GM18508 (cell line): ENCODE measurements around the gene TFF3.

Experiments
- ATAC-seq: cut with Tn5 transposase; IDR thresholded peaks from one replicate; pipeline ENCODE4 v1.9.1; 2021; ENCODE audit warnings: moderate number of reproducible peaks; ENCODE audit not compliant: insufficient read depth, unreplicated experiment

Gene TFF3, protein sequence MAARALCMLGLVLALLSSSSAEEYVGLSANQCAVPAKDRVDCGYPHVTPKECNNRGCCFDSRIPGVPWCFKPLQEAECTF

DNA sequence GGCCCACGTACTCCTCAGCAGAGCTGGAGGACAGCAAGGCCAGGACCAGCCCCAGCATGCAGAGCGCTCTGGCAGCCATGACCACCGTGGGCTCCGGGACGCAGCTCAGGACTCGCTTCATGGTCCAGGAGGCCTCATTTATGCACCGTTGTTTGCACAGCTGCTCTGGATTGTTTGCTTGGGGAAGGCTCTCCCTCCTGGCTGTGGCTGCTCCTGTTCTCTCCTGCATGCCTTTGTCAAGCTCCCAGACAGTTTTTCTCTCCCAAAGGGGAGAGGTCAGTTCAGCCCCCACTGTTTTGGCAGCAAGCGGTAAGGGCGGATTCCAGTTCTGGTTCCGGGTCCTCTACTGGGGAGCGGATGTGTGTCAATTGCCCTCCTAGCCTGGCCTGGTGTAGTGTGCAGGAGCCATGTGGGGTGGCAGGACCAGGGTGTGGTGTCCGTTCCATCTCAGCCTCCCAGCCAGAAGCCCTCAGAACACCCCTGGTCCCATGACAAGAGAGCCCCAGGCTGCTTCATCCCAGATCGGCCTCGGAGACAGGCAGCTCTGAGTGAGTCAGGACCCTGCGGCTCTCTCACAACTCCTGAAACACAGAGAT lies at the start of gene TFF3:
TSS of gene TFF3 (minus strand) at position 114 of the 596 bp plus-strand sequence. CDS start at position 79, 35 bp downstream.
- no peak for ATAC-seq

DNA sequence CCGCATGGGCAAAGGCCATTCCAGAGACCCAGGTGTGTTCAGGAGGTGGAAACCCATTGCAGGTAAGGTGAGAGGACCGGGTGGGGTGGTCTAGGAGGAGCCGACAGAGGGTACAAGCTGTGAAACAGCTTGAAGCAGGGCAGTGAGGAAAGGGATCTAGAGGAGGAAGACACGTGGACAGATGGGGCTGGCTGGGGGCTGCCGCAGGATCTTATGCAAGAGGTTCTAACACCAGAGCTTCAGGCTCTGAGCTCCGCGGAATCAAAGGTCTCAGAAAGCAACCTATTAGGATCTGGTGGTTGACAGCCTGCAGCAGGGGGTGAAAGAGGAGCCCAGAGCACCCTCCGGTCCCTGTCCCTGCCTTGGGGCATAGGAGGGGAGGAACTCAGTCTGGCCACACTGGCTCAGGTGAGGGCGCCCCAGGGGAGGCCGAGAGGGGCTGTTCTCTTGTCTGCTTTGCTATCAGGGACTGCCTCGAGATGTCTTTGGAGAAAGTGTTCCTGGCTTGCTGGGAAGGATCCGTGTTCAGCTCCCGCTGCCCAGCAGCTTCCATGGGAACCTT lies 49.2 kb upstream of the TFF3 start:
- no peak for ATAC-seq

DNA sequence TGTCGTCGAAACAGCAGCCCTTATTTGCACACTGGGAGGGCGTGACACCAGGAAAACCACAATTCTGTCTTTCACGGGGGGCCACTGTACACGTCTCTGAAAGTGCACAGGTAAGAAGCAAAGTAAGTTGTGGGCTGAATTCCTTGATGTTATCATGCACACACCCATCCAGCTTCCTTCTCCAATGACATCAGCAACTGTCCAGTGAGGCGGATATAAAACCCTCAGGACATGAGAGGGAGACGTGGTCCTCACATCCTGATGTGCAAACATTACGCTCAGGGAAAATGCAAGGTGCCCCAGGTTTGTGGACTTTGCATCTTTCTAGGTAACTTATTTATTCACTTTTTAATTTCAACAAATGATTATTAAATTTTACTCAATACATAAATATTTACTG lies 48.1 kb upstream of the TFF3 start:
- no peak for ATAC-seq

DNA sequence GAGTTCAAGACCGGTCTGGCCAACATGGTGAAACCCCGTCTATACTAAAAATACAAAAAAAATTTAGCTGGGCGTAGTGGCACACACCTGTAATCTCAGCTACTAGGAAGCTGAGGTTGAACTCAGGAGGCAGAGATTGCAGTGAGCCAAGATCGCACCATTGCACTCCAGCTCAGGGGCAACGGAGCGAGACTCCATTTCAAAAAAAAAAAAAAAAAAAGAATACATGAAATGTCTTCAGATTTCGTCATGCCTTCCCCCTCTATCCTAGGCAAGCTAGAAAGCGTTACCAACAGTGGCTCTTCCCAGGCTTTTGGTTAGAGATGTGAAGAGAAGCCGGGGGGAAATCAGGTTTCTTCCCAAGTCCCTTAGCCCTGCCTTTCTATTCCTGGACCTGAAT lies 47.5 kb upstream of the TFF3 start:
- no peak for ATAC-seq

DNA sequence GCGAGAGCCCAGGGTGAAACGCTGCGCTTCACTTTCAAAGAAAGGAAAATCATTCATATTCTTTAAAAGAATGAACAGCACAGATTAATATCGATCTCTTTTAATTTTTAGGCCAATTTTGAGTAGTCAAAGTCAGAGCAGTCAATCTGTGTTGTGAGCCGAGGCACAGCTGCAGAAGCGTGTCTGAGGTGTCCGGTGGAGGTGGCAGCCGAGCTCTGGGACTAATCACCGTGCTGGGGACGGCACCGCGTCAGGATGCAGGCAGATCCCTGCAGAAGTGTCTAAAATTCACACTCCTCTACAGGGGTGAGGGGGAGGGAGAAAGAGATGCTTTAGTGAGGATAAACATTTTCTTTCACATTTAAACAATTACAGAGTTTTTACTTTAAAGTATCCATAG lies 47.0 kb upstream of the TFF3 start:
- no peak for ATAC-seq

DNA sequence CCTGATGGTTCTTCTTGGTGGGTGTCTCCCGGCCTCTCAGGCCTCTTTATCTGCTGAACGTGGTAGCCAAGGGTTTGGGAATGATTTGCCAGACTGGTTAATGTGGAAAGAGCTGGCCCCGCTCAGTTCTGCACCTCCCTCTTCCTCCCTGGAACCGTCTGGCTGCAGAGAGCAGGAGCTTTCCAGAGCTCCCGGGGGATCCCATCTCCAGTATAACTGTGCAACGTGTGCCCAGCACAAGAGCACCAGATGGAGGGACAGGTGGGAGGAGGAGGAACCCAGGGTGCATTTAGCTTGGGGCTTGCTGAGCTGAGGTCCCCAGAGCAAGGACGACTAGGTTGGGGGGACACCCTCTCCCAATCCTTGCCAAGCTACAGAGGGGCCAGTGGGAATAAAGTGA lies 46.1 kb upstream of the TFF3 start:
- no peak for ATAC-seq

DNA sequence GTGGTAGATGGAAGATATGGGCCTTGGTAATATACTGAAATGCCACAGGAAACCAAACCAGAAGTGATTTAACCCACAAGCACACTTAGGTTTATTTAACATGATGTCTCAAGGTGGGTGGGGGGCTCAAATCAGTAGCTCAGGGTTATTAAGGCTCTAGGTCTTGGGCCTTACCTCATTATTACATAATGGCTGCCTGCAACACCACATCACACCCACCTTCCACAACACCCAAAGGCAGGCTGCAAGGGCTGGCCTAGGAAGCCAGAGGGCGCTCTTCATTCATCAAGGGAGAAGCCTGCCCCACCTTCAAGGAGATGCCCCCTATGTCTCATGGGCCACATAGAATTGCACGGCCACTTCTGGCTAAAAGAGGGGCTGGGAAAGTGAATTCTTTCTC lies 45.1 kb upstream of the TFF3 start:
- no peak for ATAC-seq

DNA sequence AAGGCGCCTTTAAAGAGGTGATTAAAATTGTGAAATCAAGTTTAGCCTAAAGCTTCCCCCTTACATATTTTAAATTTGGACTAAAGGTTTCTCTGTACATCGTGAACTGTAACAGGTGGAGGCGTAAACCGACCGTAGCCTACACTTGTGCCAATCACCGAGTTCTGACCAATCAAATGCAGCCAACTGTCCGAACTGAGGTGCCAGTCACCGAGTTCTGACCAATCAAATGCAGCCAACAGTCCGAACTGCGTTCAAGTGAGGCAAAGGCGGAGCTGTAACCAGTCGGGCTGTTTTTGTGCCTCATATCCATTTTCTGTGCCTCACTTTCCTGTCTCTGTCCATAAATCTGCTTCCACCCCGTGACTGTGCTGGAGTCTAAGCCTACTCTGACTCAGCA lies 43.7 kb upstream of the TFF3 start:
- ATAC-seq, result no peak

DNA sequence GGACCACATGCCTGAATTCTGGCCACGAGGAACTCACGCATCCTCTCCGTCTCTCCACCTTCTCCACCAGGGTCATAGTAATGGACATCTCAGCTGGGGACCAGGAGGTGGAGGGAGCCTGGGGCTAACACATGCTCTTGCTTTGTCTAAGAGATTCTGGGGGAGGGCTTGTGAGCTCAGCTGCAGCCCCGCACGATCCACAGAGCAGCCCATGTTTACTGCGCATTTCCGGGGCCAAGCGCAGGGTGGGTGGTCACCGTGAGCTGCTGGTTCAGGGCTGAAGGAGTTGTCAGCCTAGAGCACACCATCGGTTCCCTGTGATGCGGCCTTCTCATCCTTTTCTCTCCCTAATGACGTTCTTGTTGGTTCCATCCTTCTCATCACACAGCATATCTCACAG lies 43.1 kb upstream of the TFF3 start:
- no peak for ATAC-seq

DNA sequence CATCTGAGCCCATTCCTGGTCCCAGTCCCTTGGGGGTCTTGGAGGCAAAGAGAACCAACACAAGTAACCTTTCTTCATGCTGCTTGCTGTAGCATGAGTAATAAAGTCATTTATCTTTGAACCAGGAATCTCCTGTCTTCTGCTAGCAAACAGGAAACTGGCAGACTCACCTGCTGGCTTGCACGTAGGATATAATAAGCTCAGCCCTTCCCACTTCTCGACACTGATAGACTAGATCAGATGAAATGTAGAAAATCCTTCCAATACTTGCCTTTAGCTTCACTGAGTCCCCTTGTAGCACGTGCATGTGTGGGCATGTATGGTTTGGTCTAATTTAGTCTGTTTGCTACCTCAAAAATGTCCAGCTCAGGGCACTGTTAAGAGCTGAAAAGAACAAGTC lies 42.1 kb upstream of the TFF3 start:
- ATAC-seq, result no peak

DNA sequence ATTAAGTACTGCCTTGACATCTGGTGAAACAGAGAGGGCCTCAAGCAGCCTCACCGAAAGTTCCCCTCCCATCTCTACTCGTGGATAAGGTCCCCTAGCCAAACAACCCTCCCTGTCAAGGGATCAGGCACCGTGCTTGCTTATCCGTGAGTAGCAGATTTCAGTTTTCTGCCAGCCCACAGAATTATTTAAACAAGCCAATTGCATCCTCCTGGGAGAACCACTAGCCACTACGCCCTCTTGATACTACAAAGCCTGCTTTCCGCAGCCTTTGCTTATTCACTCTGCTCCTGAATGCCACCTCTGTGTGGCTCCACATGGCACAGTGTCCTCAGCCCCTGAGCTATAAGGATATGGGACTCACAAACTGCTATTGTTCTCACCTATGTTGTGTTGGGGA lies 41.4 kb upstream of the TFF3 start:
- no peak for ATAC-seq

DNA sequence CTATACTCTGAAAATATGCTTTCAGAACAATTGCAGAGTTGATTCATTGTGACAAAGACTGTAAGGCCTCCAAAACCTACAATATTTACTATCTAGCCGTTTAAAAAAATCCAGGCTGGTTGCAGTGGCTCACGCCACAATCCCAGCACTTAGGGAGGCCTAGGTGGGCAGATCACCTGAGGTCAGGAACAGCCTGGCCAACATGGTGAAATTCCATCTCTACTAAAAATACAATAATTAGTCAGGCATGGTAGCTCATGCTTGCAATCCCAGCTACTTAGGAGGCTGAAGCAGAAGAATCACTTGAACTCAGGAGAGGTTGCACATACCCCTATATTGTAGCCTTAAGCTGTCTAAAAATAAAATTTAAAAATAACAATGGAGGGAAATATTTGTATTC lies 40.8 kb upstream of the TFF3 start:
- ATAC-seq, result no peak

DNA sequence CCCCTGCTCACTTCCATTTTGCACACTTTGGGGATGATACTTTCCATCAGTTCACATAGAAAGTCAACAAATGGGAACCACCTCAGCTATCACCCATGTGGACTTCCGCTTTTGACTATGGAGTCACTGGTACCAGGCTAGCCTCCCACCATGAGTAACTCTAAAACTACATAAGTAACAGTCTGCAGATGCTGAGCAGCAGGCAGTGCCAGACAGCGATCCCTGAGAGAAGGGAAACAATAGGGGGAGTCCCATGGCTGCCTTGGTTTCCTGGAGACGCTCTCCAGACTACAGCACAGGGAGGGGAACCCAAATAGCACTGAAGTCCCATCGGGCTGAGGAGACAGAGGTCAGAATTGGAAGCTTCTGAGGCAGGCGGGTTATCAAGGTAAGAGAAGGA lies 38.4 kb upstream of the TFF3 start:
- ATAC-seq, result no peak

DNA sequence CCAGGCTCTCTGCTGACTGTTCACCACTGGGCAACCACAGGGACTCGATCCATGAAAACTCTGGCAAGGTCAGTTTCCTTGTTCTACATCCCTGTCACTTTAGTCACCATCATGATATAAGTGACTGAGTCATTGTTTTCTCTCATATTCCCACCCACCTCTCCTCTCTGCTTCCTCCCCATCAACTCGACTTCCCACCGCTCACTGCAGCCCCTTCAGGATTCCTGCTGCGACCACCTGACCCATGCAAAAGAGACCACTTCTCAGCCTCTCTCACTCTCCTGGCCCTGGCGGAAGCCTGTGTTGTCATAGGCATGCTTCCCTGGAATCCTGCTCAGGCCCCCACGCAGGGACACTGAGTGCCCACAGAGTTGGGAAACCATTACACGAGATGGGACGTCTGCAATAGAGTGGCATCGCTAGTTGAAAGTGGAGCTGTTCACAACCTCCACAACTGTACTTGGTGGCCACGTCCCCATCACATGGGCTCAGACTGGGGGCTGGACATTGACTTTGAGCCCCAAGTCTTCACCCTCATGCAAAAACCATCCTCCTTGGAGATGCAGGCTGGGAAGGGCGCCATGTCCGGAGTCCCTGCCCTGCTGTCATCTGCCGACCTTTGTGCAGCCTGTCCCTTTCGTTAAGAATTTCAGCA lies 37.4 kb upstream of the TFF3 start:
- ATAC-seq, result no peak

DNA sequence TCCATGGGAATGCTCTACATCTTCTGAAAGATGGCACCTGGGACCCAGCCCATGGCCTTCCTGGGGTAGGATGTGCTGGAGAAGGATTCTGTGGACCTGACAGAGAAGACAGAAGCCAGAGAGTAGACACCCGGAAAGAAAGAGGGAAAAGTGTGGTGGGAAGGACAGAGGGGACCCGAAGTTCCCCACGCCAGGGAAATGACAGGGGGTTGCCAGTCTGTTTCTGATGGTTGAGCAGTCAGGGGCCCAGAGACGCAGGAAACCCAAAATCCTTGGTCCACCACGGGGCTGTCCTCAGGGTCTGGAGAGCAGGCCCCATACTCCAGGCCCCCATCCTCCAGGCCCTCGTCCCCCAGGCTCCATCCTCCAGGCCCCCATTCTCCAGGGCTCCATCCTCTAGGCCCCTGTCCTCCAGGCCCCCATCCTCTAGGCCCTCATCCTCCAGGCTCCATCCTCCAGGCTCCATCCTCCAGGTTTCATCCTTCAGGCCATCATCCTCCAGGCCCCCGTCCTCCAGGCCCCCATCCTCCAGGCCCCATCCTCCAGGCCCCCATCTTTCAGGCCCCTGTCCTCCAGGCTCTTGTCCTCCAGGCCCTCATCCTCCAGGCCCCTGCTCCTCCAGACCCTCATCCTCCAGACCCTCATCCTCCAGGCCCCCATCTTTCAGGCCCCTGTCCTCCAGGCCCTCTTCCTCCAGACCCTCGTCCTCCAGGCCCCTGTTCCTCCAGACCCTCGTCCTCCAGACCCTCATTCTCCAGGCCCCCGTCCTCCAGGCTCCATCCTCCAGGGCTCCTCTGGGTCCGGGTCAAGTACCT lies 36.6 kb upstream of the TFF3 start:
- no peak for ATAC-seq

DNA sequence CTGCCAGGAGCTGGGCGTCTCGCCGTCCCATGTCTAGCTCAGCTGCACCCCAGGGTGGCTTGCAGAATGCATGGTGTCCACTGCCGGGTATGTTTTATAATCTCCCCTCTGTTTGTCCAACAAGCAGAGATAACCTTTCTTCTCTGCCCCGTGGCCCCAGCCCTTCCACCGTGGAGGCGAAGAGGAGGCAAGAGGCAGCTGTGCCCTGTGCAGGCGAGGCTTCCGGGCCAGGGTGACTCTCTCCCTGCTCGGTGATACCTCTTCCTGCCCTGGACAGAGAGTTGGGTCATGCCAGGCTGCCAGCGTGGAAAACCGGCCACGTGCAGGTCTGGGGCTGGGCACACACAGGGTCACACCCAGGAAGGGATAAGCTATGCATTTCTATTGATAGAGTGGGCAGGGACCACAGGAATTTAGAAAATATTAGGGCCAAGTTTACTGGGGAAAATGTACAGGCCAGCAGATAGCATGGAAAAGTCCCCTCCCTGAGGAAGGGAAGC lies 35.8 kb upstream of the TFF3 start, which contains the start of gene TFF2:
TSS of gene TFF2 (minus strand) at position 68 of the 500 bp plus-strand sequence. CDS start at position 31, 37 bp downstream.
- ATAC-seq, result no peak

DNA sequence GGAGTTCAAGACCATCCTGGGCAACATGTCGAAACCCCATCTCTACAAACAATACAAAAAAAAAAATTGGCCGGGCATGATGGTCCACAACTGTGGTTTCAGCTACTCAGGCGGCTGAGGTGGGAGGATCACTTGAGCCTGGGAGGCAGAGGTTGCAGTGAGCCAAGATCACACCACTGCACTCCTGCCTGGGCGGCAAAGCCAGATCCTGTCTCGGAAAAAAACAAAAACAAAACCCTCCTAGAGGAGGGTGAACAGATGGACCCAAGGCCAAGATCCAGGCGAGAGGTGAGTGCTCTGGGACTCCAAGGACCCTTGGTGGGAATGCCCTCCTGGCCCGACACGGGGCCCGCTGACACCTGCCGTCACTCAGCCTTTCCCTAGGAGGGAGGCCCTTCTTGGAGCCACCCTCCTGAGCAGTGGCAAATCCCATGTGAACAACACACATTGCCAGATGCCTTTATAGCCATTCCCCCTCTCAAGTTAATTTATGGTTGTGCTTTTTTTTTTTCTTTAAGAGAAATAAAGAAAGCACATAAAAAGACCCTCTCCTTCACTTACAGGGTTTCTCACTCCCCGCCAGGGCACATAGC lies 35.2 kb upstream of the TFF3 start:
- ATAC-seq, result no peak

DNA sequence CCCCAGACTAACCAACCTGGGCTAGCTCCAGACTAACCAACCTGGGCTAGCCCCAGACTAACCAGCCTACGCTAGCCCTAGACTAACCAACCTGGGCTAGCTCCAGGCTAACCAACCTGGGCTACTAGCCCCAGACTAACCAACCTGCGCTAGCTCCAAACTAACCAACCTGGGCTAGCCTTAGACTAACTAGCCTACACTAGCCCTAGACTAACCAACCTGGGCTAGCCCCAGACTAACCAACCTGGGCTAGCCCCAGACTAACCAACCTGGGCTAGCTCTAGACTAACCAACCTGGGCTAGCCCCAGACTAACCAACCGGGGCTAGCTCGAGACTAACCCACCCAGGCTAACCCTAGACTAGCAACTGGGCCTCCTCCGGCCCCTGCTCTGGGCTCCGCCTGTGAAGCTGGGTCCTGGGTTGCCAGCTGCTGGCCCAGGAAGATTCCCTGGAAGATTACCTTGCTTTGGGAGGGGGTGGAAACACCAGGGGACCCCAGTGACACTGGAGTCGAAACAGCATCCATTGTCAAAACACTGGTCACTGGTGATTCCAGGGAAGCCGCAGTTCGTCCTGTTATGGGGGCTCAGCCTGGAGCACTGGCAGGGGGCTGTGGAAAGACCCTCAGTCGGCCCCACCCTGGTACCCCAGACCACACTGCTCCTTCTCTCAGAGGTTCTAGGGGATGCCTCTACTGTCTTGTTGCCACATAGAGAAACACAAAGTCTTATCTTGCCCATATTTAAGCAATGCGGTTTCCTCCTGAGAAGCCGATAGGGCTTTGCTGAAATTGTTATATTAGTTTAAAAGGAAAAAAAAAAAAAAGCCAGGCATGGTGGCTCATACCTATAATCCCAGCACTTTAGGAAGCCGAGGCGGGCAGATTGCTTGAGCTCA lies 34.5 kb upstream of the TFF3 start:
- no peak for ATAC-seq

DNA sequence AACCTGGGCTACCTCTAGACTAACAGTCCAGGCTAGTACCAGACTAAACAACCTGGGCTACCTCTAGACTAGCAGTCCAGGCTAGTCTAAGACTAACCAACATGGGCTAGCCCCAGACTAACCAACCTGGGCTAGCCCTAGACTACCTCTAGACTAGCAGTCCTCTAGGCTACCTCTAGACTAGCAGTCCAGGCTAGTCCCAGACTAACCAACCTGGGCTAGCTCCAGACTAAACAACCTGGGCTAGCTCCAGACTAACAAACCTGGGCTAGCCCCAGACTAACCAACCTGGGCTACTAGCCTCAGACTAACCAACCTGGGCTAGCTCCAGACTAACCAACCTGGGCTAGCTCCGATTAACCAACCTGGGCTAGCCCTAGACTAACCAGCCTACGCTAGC lies 33.6 kb upstream of the TFF3 start:
- no peak for ATAC-seq
